Effector memory CD8-positive, alpha-beta T cell (primary cell): Measurements from ENCODE around the gene PLA2G6.

Experiments
- ATAC-seq: fragments of 150-1000 bp; cut with Tn5 transposase; replicated peaks from 2 replicates; pipeline ENCODE4 v1.10.0; 2021; ENCODE audit warnings: mild to moderate bottlenecking, moderate library complexity
- DNase-seq, 3 experiments: peaks; one replicate each; pipeline ENCODE4 v3.0.0; 2021
- H3K27ac Mint-ChIP-seq, 2 donors: one replicate each; pipeline ENCODE4 v1.8.0; 2022; ENCODE audit warnings: mild to moderate bottlenecking in 2 of 2, mixed read lengths in 2 of 2, moderate library complexity in 2 of 2
- H3K27me3 Mint-ChIP-seq, 2 donors: one replicate each; pipeline ENCODE4 v1.8.0; 2022; ENCODE audit warnings: mixed read lengths in 2 of 2
- H3K36me3 Mint-ChIP-seq: one replicate; pipeline ENCODE4 v1.8.0; 2022; ENCODE audit warnings: mild to moderate bottlenecking, moderate library complexity, mixed read lengths; ENCODE audit not compliant: insufficient read depth
- H3K4me1 Mint-ChIP-seq, 2 donors: one replicate each; pipeline ENCODE4 v1.8.0; 2022; ENCODE audit warnings: low read depth in 2 of 2, mixed read lengths in 2 of 2
- H3K4me3 Mint-ChIP-seq, 2 donors: one replicate each; pipeline ENCODE4 v1.8.0; 2022; ENCODE audit warnings: mild to moderate bottlenecking in 2 of 2, mixed read lengths in 2 of 2, moderate library complexity in 2 of 2
- H3K9me3 Mint-ChIP-seq, 2 donors: one replicate each; pipeline ENCODE4 v1.8.0; 2022; ENCODE audit warnings: mixed read lengths in 2 of 2

The PLA2G6 gene

DNA sequence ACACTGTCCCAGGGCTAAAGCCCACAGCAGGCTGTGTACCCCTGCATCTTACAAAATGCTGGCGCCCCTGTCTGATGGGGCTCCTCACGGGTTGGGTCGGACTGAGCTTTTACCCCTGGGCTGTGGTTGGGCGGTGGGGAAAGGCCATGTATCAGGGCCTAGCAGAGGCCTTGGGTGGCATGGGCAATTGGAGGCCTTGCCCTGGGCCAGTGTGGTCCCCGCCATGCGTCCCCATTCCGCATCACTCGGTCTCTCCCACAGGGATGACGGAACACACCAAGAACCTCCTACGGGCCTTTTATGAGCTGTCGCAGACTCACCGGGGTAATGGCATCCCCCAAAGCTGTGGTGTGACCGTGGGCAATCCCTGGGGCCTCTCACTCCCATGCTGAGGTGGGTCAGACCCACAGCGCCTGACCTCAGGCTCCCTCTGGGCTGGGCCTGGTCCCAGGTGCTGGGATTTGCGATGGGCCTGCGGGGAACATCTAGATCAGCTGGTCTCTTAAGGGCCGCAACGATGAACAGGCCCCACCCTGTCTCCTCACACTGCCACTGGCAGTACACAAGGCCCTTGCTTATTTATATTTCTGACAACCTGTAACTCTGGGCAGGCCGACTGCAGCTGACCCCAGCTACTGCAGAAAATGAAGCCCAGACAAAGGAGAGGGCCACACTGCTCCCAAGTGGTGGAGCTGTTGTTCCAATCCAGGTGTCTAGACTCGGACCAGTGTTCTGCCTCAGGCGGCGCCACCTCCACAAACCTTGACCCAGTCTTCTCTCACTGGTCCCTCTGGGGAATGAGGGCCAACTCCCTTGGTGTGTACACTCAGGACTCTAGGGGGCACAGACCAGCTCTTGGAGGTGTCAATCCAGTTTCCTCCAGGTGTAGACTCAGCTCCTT is 110.0 kb downstream of the PLA2G6 start:
- no peak for ATAC-seq
- no peaks in the 10 kb centered on the region for H3K27me3 Mint-ChIP-seq
- H3K36me3 Mint-ChIP-seq: peaks cover 9% of the 10 kb centered on the region
- H3K4me1 Mint-ChIP-seq: no peaks in the 10 kb centered on the region
- H3K4me3 Mint-ChIP-seq: no peak overlapping the region
- DNase-seq: no peak
- no peaks in the 10 kb centered on the region for H3K9me3 Mint-ChIP-seq
- H3K27ac Mint-ChIP-seq: peak overlapping the region in 1 of 2 donors; percentile 31

DNA sequence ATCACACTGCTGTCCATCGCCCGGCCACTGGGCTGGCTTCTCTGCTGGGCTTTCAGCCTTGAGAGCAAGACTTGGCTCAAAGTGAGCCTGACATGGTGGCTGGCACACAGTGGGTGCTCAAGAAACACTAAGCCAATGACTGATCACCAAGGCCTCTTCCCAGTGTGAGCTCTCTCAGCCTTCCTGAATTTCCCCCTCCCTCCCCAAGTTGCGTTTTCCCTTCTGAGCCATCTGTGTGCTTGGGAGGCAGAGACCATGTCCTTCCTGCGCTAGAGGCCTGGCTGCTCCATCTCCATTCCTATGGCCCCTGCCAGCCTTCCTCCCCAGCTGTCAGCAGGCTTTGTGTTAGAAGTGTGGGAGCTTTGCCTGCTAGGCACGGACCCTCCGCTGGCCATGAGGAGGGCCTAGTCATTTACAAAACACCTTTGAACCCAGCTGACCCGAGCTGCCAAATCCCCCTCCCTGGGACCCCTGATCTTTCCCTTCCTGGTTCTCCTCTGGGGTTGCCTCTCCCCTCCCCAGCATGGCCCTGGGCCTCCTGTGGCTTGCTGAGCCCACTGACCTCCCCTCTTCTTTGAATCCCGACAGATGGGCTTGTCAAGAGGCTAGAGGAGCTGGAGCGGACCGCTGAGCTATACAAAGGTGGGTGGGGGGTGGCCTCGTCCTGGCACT is 111.2 kb downstream of the PLA2G6 start:
- Mint-ChIP-seq H3K9me3 (no peaks in the 10 kb centered on the region), H3K36me3 (peaks cover 9% of the 10 kb centered on the region), H3K4me3 (no peak overlapping the region), H3K27ac (peak overlapping the region in 1 of 2 donors; percentile 31), H3K4me1 (peaks cover 0 to 2% of the 10 kb centered on the region in 2 donors), H3K27me3 (no peaks in the 10 kb centered on the region)
- DNase-seq (no peak), ATAC-seq (no peak)

DNA sequence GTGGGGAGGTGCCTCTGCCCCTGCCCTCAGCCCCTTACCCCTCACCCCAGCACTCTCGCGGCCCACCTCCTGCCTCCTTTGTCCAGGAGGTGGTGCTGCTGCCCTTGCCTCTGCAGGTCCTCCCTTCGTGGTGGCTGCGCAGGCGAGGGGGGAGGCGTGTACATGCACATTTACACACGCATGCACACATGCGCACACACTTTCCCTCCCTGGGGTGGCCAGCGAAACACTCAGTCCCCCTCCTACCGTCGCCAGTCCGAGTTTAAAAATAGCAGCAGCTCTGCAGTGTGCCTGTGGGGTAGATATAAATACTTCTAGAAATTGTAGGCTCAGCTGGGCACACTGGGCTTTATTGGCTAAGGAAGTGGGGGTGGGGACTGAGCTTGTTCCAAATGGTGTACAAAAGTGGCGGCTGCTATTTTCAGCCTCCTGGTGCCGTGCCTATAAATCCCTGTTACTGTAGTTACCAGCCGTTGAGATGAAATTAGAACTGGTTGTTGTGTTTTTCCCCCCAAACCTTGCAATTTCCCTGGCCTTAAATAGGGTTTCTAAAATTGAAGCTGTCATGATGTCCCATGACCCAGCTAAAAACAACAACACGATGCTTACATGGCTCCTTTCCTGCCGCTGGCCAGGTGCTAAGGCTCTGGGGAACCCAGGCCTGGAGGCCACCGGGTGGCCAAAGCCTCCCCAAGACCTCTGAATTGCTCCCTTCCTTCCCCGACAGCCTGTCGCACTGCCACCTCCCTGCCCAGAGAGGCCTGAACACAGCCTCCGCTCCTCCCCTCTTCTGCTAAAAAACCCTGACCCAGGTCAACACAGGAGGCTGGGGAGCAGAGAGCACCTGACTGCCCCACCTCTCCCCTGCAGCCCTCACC is 112.0 kb downstream of the PLA2G6 start:
- Mint-ChIP-seq H3K27ac (no peak overlapping the region), H3K4me3 (no peak overlapping the region), H3K36me3 (peaks cover 16% of the 10 kb centered on the region), H3K9me3 (no peaks in the 10 kb centered on the region), H3K27me3 (no peaks in the 10 kb centered on the region), H3K4me1 (peaks cover 0 to 2% of the 10 kb centered on the region in 2 donors)
- DNase-seq: no peak
- no peak for ATAC-seq

DNA sequence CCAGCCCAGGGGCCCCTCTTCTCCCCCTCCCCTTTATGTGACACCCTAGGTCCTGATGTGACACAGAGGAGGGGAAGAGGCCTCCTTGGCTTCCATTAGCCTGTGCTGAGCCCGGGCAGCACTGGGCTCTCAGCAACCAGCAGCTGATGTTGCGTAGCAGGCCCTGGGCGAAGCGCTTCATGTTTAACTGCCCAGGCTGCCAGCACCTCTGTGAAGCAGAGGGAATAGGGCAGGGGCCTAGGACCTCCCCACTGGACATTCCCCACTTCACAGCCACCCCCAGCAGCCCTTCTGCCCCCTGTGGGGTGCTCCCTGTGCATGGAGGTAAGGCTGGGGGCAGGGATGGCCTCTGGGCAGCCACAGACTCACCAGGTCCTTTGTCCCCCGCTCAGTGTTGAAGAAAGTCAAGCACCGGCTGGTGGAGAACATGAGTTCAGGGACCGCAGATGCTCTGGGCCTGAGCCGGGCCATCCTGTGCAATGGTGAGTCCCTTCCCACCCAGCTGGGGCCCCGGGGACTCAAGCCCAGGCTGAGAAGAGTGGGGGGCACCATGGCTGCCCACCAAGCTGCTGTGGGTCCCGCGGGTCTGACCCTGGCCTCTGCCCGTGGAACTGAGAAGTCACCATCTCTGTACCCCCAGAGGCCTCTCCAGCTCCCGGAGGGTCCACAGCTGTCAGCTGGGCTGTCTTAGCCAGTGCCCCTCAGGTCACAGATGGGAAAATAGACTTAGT is 112.8 kb downstream of the PLA2G6 start:
- Mint-ChIP-seq H3K36me3 (peaks cover 22% of the 10 kb centered on the region), H3K27ac (no peak overlapping the region), H3K9me3 (no peaks in the 10 kb centered on the region), H3K4me1 (peaks cover 0 to 2% of the 10 kb centered on the region in 2 donors), H3K4me3 (no peak overlapping the region), H3K27me3 (no peaks in the 10 kb centered on the region)
- DNase-seq (no peak), ATAC-seq (no peak)

DNA sequence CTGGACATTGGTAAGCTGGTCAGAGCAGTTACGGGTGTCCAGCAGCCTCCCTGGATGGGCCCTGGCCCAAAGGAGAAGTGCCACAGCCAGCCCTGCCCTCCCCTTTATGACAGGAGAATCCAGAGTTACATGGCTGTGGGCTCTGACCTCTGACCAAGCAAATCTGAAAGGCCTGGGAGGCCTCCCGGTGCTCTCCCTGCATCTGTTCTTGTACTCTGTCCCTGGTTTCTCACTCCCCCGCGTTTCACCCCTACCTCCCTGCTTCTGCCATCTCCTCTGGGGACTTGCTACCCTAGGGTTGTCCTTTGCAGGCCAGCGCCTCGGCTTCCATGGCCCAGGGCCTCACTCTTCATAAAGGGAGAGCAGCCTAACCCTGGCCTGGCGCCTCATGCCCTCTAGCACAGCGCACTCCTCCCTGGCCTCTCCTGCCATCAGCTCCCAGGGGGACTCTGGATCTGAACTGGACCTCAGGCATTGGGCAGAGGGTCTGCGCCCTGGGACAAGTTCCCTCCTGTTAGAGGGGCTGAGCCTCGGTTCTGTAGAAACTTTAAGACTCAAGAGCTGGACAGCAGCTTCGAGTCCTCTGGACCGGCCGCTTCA is 113.8 kb downstream of the PLA2G6 start:
- Mint-ChIP-seq H3K9me3 (no peaks in the 10 kb centered on the region), H3K4me1 (peaks cover 0 to 2% of the 10 kb centered on the region in 2 donors), H3K27ac (no peak overlapping the region), H3K4me3 (no peak overlapping the region), H3K27me3 (no peaks in the 10 kb centered on the region), H3K36me3 (peaks cover 30% of the 10 kb centered on the region)
- ATAC-seq: no peak
- no peak for DNase-seq

DNA sequence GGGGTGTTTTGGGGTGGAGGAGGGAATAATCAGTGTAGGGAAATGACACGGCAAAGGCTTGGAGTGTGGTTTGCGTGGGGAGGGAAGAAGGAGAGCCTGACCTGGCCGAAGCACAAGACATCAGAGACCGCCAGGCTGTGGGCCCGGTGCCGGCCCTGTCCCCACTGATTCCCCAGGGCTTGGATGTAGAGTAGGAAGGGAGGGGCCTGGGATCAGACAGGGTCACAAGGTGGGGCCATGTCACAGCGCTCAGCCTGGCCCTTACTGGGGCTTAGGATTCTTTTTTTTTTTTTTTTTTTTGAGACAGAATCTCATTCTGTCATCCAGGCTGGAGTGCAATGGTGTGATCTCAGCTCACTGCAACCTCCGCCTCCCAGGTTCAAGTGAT is 114.6 kb downstream of the PLA2G6 start:
- no peaks in the 10 kb centered on the region for H3K9me3 Mint-ChIP-seq
- no peak overlapping the region for H3K4me3 Mint-ChIP-seq
- no peak overlapping the region for H3K27ac Mint-ChIP-seq
- DNase-seq: no peak
- H3K36me3 Mint-ChIP-seq: peaks cover 36% of the 10 kb centered on the region
- no peak for ATAC-seq
- H3K27me3 Mint-ChIP-seq: no peaks in the 10 kb centered on the region
- H3K4me1 Mint-ChIP-seq: peaks cover 0 to 2% of the 10 kb centered on the region in 2 donors

DNA sequence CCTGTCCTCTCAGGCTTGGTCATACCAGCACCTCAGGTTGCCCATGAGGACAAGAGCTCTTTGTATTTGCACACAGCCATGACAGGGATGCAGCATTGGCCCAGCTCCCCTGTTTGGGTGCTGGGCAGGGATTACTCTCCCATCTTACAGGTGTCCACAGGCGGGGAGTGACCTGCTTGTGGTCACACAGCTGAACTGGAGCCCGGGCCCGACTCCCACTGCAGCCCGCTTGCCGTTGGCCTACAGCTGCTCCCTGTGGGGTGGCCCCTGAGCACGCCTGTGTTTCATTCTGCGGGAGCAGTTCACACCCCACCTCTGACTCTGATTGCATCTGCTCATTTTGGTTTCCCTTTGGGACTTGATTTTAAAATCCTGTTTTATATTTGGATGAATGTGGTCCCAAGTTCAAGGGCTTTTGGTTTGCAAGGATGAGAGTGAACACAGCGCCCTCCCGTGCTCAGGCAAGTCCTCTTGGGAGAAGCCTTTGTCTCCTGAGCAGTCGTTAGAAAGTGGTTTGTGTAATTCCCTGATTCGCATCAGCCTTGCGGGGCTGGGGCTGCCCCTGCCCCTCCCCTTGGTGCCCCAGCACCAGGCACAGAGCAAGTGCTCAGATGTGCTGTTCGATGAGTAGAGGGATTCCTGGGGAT is 115.1 kb downstream of the PLA2G6 start:
- Mint-ChIP-seq H3K36me3 (peaks cover 41% of the 10 kb centered on the region), H3K4me1 (peaks cover 0 to 4% of the 10 kb centered on the region in 2 donors), H3K9me3 (no peaks in the 10 kb centered on the region), H3K4me3 (no peak overlapping the region), H3K27ac (no peak overlapping the region), H3K27me3 (no peaks in the 10 kb centered on the region)
- ATAC-seq (no peak), DNase-seq (no peak)

DNA sequence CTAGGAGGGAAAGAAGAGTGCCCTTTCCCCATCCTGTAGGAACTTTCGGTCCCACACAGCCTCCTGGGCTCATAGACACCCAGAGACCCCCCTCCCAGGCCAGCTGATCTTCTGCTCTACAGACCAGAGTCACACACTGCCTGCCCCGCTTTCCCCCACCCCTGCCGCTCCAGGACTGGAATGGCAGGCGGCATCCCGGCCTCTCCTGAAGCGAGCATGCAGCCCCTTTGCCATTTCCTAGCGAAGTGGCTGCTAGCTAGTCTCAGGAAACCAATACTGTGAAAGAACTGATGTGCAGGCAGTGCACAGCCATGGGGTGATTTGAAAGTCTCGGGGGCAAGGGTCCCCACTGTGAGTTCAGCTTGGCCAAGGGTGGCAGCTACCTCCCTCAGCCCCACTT is 116.1 kb downstream of the PLA2G6 start:
- peaks cover 42% of the 10 kb centered on the region for H3K36me3 Mint-ChIP-seq

DNA sequence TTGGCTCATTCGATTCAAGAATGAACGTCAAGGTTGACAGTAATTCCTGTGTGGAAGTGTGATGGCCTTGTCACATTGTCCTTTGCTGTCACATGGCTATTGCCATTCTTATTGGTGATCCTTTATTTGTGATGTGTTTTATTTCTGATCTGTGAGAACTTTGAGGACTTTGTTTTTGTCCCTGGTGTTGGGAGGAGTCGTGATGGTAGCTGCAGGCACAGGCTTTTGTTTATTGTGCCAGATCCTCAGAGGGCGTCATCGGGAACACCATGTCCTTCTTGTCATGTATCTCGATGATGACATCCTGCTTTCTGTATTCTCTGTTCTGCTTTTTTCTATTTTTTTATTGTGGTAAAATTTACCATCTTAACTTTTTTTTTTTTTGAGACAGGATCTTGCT is 118.8 kb downstream of the PLA2G6 start:
- Mint-ChIP-seq H3K4me1 (peaks cover 2 to 10% of the 10 kb centered on the region in 2 donors), H3K4me3 (no peak overlapping the region), H3K9me3 (no peaks in the 10 kb centered on the region), H3K27ac (no peak overlapping the region), H3K36me3 (peaks cover 42% of the 10 kb centered on the region), H3K27me3 (no peaks in the 10 kb centered on the region)
- ATAC-seq (no peak), DNase-seq (no peak)

More for the DNA sequence above, 116.1 kb downstream of the PLA2G6 start:
- Mint-ChIP-seq H3K4me3 (no peak overlapping the region), H3K27me3 (no peaks in the 10 kb centered on the region), H3K4me1 (peaks cover 0 to 4% of the 10 kb centered on the region in 2 donors), H3K27ac (no peak overlapping the region), H3K9me3 (no peaks in the 10 kb centered on the region)
- no peak for ATAC-seq
- no peak for DNase-seq
